Stimulated activated naive CD4-positive, alpha-beta T cell treated with Interleukin-2 at 50 U/mL for 16 hours (primary cell): ENCODE results near the gene RAX.

ENCODE experiments used
- DNase-seq: peaks from one replicate; lab custom pipeline; 2025; lab: John Stamatoyannopoulos, UW

Gene RAX

DNA sequence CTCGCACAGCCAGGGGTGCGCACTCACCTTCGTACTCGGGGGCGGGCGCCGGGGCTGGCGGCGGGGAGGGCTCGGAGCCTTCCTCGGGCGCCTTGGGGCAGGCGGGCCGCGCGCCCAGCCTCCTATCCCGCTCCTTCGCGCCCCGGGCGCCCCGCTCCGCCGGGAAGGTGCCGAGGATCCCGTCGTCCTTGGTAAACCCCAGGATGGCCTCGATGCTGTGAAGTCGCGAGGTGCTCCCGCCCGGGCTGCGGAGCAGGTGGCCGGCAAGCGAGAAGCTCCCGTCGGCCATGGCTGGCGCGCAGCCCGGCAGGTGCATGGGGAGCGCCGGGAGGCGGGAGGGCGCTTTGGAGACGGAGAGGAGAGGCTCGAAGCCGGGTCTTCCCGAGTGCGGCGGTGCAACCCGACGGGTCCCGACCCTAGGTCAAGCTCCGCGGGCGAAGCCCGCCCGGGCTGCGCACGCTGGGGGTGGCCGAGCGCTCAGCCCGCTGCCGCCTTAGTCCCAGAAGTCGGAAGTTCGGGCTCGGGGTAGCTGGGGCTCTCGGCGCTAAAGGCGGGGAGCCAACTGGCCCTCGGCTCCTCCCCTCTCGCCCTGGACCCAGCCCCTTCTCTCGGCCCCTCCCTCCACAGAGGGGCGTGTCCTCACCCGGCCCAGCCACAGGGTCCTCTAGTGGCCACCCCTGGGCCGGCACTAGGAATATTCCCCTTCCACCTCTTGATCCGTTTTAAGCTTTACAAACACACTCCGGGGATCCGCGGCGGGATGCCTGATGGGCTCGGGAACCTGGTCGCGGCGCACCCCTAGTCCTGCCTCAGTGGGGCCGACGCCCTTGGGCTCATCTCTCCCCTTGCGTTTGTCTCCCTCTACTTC lies at the start of gene RAX:
RAX (minus strand) TSS at position 564 of the 868 bp plus-strand sequence; CDS start at position 316, 248 bp downstream.
- no peak for DNase-seq

DNA sequence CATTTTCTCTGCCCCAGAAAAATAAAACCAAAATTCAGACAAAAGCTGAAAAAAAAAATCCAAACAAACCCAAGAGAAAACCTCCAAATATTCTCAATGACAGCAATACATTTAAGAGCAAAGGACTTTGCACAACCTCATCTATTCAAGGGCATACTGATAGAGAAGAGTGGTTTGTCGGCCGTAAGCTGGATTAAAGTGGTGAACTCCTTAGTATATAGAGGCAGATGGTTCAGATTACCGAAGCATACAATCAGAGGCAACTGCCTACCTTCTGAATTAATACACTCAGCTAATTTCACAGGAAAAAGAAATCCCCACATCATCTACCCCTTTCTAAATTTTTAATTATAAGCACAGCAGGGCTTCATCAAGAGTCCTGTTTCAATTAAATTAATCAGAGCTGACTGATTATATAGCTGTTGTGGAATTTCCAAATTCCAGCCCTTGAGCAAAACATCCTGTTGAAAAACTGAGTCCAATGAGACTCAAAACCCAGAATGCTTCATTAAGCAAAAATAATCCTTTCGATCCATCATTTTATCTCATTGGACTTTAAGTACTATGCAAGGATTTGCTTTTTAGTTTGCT lies 45.3 kb upstream of the RAX start, which contains the start of gene CPLX4:
CPLX4 (minus strand) TSS at position 190 of the 591 bp plus-strand sequence; CDS start at position 3, 187 bp downstream.
- DNase-seq: no peak

DNA sequence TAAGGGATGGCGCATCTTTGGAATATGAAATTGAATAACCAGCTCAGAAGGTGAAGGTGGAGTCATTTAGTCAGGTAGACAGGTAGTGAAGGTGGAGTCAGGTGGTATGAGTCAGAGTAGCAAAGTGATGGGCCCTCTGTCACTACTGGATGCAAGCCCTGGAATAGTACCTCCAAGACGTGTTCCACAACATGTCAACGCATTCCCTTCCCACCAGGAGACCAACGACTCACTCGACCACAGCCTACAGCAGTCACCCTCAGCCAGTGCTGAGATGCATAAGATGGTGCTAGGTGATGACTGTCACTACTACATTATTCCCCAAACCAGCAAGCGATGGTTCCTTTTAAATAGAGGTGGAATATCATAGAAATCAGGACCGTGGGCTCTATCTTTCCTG lies 38.4 kb upstream of the RAX start:
- DNase-seq: no peak

DNA sequence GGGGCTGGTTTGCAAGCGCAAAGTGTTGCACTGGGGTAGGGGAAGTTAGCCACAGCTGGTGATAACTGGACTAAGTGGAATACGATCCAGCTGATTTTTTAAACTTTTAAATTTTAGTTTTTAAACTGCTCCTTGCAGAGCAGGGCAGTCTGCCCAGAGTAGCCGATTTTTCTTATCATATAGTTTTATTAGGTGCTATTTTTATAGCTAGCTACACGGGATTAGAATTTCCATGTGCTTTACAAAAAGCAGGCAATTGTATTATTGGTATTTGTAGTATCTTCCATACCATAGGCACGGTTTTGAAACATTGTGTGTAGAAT lies 35.6 kb upstream of the RAX start:
- DNase-seq: no peak

DNA sequence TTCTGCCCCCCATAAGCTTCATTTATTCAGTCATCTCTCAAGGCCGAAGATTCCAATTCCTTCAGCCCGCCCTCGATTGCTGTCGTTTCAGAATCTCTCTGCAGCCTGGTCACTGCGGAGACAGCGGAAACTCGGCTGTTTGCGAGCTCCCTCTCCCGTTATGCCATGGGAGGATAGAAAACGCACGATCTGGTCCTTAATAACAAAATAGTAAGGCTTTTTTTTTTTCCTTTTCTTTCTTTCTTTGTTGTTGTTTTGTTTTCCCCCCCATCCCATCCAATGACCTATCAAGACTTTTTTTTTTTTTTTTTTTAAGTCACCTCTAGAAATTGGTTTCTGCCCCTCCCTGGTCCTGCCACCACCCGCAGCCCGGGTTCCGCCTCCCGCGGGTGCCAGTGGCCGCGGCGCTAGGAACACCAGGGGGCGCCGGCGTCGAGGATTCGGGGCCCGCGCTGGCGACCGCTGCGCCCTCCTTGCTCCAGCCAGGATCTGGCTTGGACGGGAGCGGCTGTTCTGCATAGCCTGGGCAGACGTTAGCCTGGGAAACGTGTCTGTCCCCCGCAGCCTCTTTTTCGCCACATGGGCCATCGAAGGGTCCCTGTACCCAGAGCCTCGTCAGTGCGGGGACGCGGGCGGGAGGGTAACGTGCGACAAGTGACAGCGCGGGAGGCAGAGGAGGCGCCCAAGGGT lies 35.1 kb upstream of the RAX start:
- DNase-seq: peak; percentile 49

DNA sequence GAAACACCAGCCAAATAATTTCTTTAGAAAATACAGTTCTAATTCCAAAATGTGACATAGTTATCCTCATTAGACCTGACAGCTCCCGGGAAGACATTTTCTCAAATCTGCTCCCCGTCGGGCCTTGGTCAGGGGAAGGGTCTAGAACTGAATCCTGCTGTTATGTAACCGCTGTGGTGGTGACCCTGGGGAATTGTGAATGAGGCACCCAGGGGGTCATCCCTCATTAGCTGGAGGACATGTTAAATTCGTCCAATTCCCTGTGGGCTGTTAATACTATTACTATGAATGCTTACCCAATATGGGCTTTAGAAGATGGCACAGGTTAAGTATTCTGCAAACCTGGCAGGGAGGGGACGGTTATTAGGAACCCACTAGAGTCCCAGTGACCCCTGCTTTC lies 33.4 kb upstream of the RAX start:
- DNase-seq: no peak

DNA sequence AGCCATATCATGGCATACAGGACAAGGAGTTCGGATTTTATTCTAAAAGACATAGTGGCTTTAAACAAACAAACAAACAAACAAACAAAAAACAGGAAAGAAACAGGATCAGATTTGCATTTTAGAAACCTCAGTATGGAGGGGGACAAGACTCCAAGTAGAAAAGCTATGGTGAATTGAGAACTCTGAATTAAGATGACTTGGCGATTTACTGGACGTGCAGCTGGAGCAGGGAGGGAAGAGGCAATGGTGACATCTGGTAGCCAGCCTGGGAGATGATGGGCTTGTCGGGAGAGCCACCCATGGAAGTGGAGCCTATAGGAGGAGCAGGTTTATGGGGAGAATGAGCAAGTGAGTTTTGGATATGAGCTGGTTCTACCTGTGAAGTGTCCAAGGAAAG lies 32.0 kb upstream of the RAX start:
- DNase-seq: no peak

DNA sequence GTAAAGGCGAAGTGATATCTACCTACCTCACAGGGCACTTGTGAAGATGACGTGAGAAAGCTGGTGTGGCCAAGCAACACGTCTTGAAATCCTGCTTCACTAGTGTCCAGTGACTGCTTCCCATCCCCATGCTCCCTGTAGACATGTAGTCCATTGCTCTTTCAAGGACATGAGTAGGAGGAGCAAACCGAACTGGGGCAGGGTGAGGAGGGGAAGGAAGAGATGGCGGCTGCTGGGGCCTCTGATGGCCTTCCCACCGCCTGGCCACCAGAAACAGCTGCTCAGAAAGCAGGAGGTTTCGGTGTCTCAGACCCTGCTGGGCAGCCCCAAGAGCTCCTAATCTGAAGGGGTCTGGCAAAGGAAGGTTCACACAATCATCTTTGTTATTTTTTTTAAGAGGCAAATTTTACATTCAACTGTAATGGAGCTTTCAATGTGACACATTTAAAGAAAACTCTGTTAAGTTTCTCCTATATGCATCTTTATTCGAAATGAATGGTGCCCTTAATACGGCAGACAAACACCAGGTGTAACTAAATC lies 30.5 kb upstream of the RAX start:
- no peak for DNase-seq

DNA sequence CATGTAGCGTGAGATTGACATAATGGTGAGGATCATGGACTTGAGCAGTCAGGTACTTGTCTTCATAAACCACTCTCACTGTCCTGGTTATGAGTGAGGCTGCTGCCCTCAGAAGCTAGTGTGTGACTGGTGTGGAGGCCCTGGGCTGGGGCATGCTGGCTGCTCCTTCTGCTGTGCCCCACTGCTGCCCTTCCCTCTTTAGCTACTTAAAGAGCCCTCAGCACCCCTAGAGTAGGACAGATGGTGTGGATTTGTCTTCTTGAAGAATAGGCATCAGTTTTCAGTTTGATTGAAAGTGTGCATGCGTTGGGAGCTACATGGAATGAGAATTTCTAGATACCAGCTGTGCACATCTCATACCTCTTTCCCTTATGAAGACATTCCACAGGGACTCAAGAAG lies 29.8 kb upstream of the RAX start:
- no peak for DNase-seq

DNA sequence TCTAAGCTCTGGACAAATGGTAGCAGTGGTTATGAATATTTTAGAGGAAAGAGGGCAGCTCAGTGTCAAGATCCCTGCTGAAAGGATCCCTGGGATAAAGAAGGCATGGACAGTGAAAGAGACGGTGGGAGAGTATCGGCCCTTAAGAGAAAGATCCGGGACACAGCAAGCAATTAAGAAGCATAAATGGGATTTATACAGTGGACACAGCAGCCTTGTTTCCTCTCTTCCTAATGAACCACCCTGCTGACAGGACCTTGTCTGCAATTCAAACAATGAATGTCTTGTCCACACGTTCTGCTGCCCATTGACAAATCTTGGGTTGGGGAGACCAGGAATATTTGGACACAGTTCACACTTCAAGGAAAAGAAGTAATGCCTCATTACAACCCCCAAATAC lies 28.7 kb upstream of the RAX start:
- no peak for DNase-seq

DNA sequence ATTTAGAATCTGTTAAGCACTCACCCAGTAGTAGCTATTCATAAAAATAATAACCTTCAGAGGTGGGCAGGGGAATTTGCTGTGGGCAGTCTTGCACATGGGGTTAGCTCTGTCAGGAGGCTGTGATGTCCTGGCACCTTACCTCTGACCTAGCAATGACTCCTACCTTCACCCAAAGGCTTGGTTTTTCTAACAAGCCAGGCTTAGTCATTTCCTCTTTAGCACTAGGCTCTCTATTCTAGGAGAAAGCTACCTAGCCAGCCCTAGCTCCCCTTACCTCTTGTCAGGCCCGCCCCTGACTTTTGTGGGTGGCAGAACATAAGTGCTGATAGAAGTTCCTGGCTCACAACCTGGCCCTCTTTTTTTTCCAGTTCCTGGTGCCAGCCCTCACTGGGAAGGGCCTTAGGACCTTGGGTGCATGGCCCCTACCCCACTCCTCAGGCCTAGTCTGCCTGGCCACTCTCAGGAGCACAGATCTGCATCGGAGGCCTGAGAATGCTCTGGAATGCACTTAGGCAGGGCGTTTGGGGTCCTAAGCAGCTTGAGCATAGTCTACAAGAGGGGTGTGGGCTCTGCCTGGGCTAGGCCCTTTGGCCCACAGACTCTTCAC lies 27.5 kb upstream of the RAX start:
- DNase-seq: no peak

DNA sequence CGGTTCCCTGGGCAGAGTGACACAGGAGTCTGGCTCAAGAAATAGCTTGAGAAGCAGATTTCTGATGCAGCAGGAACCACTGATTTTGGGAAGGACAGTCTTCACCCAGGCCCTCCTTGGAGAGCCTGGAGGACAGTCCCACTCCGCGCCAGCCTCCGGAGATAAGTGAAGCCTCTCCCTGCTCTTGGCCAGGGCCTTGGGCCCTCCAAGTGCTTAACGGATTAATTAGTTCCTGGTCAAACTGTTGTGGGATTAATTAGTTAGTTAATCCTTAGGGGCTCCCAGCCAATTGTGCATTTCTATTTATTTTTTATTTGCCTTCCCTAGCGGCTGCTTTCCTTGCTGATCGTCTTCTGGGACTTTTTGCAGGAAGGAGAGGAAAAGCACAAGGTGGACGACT lies 25.6 kb upstream of the RAX start:
- DNase-seq: no peak

DNA sequence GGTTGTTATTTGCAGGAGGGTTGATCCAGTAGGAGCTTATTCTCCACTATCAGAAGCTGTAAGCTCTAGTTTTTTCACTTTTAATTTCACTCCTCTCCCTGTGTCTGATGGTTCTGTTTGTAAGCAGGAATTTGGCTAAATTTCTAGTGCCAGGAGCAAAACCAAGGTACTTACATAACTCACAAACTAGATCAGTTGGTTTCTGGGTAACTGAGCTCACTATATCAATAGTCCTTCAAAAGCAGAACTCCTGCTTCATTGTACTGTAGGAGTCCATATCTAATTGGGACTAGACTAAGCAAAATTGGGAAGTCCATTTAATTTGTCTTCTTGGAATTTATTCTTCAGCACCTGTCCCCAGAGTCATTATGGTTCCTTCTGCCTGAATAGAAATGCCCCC lies 20.1 kb upstream of the RAX start:
- no peak for DNase-seq

DNA sequence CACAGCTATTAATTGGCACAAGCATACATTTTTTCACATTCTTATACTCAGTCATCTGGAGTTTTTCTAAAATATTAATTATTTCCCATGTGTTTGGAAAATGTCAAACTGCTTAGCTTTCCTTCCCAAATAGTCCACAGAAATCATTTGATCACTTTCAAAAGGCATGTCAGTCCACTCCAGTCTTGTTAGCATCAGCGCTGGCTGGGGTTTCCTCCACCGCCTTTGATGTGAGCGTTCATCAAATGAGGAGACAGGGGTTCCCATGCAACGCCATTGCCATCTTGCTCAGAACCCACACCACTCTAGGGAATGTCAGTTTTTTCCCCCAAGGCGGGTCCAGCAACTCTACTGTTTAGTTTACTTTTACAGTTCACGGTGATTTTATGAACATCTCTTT lies 13.1 kb upstream of the RAX start:
- DNase-seq: no peak

DNA sequence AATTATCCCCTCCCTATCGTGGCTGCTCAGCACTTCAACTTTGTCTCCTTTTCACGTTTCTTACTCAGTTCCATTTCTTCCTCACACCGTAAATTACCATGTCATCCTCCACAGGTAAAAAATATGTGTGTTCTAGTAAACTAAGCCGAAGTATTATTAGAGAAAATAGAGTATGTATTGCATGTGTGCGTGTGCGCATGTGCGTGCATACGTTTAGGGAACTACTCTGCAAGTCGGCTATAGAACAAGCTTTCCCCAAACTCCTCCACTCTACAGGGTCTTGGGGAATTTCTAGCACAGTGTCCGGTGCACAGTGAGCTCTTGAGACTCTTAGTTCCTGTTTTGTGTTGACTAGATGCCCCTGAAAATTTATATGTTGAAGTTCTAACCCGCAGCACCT lies 9.1 kb upstream of the RAX start:
- DNase-seq: no peak

DNA sequence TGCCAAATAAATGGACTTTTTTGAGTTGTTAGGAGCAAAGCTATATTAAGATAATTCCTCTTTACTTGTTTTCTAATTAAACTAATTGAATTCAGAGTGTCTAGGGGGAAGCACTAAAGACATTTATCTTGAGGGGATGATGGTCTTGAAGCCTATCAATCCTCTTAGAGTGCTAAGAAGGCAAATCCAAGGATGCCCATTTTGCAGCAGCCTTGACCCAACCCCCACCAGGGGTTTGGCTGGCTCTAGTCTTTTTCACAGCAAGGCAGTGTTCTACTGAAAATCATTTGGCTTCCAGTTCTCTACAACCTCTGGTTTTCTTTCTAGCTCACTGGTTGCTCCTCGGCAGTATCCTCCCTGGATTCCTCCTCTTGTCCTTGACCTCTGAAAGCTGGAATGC lies 6.5 kb upstream of the RAX start:
- no peak for DNase-seq

DNA sequence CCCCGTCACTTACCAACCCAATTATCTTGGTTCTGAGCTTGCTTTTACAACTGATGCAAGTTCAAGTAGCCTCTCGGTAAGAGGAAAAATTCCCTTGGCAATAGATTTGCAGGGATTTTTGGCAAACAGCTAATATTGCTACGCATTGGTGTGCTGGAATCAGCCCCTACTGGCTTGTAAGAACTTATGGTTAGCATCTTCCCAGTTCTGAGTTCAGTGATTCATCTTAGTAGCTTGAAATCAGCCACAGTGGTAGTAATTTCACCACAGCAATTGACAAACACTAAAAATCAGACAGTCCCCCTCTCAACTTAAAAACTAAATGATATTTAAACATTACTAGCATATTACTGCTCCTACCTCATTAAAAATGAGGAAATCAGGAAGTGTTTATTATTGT lies 5.9 kb upstream of the RAX start:
- DNase-seq: no peak

DNA sequence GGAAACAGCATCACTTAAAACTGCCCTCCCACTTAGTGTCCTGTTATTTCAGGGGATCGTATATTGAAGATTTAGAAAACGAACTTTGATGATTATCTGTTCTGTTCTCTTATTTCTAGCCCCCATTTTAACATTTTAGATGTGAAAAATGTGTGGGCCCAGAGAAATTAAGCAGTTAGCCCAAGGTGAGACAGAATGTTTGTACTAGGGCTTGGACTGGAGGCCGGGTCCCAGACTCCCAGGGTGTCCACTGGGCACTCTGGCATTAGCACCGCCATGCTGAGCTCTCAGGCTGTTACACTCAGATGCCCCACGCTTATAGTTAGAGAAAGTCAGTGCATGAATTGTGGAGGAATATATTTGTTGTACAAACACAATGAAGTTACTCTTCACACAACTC lies 5.5 kb upstream of the RAX start:
- DNase-seq: no peak

DNA sequence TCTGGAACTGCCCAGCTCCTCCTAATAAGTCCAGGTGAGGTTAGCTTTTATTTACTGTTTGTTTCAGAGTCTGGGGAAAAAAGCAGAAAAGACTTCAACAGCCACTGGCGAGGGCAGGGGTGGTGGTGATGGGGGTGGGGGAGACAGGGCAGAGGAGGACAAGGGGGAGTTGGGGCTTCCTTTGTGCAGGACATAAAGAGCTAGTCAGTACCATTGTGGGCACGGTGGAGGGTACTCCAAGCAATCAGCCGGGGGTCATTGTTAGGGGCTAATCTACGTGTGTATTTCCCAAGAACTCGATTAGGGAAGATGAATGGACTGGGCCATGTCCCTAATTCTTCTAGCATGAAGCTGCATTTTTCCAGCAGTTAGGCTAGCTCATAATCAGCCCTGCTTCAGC lies 2.8 kb upstream of the RAX start:
- no peak for DNase-seq

DNA sequence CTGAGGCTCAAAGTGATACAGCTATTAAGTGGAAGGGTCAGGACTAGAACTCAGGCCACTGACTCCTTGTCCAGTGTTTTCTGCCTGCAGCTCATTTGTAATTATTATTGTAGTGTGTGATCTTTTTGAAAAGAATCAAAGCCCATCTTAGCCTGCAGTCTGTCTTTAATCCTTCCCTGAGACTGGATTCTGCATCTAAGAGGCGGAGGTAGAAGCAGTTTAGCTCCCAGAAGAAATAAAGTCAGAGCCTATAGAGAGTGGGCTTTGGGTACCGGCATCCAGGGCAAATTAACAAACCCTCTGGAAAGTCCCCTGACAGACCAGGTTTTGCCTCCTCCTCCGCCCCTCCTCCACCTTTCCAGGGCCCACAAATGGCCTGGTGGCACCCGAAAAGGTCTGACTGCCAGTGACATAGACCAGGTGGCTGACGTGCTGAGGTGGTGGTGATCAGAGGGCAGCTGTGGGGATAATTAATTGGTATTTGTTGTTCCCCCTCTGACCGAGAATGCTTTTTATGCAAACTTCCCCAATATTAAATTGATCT lies 2.2 kb upstream of the RAX start:
- no peak for DNase-seq

DNA sequence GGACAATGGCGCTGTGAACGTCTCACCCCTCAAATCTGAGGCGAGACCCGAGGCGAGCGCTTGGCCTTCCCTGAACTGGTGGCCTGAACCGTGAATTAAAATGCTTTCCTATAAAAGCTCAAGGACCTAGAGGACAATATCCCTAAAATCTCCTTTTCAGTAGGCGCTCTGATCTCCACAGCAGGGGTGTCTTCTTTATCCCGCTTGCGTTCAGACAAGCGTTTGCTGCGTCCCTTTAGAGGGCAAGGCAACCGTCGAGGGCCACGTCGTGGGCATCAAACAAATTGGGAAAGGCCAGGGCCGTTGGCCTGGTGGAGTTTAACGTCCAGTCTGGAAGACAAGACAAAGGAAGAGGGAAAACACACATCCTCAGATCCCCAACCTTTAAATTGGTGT lies 1.3 kb upstream of the RAX start:
- DNase-seq: no peak
